GM23338 (cell line): Measurements from ENCODE around the gene CKB. TPM values are rescaled to one million over a fixed set of nuclear protein-coding genes. Genes with fewer than 3 reads are reported as not detected.

Source experiments
- ATAC-seq: fragments of 200-7000 bp; cut with Tn5 transposase; 3 replicates; pipeline ENCODE4 v1.9.1; 2020
- DNase-seq: peaks from one replicate; pipeline ENCODE4 v3.0.0-alpha.2; 2015; ENCODE audit warnings: low spot score
- H2AFZ ChIP-seq: fragments of 200-600 bp; sonication (generic); 2 replicates; pipeline ENCODE4 v1.8.0; 2016; ENCODE audit warnings: antibody characterized with exemption, mild to moderate bottlenecking, moderate library complexity
- H3F3A ChIP-seq: fragments of 200-600 bp; sonication (generic); replicated peaks from 2 replicates; pipeline ENCODE4 v1.8.0; 2017; ENCODE audit warnings: antibody characterized with exemption, mixed run types, low read depth
- H3K27ac ChIP-seq: fragments of 200-600 bp; sonication (generic); 2 replicates; pipeline ENCODE4 v1.6.1; 2016; ENCODE audit warnings: low read depth
- H3K27me3 ChIP-seq: fragments of 200-600 bp; sonication (generic); 2 replicates; pipeline ENCODE4 v1.8.0; 2016; ENCODE audit warnings: mild to moderate bottlenecking, mixed run types, moderate library complexity; ENCODE audit not compliant: insufficient read depth
- H3K36me3 ChIP-seq: fragments of 200-600 bp; sonication (generic); 2 replicates; pipeline ENCODE4 v1.8.0; 2016; ENCODE audit warnings: mild to moderate bottlenecking; ENCODE audit not compliant: insufficient read depth
- H3K4me1 ChIP-seq: fragments of 200-600 bp; sonication (generic); 2 replicates; pipeline ENCODE4 v1.8.0; 2016; ENCODE audit warnings: mild to moderate bottlenecking, moderate library complexity; ENCODE audit not compliant: insufficient read depth
- H3K4me2 ChIP-seq: fragments of 200-600 bp; sonication (generic); 2 replicates; pipeline ENCODE4 v1.7.1; 2017; ENCODE audit warnings: mixed run types
- H3K4me3 ChIP-seq: fragments of 200-600 bp; sonication (generic); 2 replicates; pipeline ENCODE4 v1.6.1; 2016; ENCODE audit warnings: mixed run types
- H3K79me2 ChIP-seq: fragments of 200-600 bp; sonication (generic); replicated peaks from 2 replicates; pipeline ENCODE4 v1.8.0; 2017; ENCODE audit warnings: mild to moderate bottlenecking; ENCODE audit not compliant: insufficient read depth
- H3K9me2 ChIP-seq: fragments of 200-600 bp; sonication (generic); 2 replicates; pipeline ENCODE4 v1.8.0; 2017; ENCODE audit not compliant: insufficient read depth
- H4K20me1 ChIP-seq: fragments of 200-600 bp; sonication (generic); replicated peaks from 2 replicates; pipeline ENCODE4 v1.8.0; 2017; ENCODE audit warnings: mild to moderate bottlenecking; ENCODE audit not compliant: insufficient read depth
- H3K27ac Mint-ChIP-seq: 2 replicates; pipeline ENCODE4 v1.8.0; 2020; ENCODE audit warnings: inconsistent platforms, mild to moderate bottlenecking, moderate library complexity, mixed read lengths
- H3K27me3 Mint-ChIP-seq: 3 replicates; pipeline ENCODE4 v1.8.0; 2022; ENCODE audit warnings: low read depth, mild to moderate bottlenecking, moderate library complexity, mixed read lengths, inconsistent platforms; ENCODE audit not compliant: insufficient read depth, poor library complexity
- H3K36me3 Mint-ChIP-seq: 3 replicates; pipeline ENCODE4 v1.8.0; 2021; ENCODE audit warnings: low read depth, mild to moderate bottlenecking, inconsistent platforms, moderate library complexity, mixed read lengths
- H3K4me1 Mint-ChIP-seq: 3 replicates; pipeline ENCODE4 v1.8.0; 2020; ENCODE audit warnings: mild to moderate bottlenecking, inconsistent platforms, mixed read lengths
- H3K4me3 Mint-ChIP-seq: 3 replicates; pipeline ENCODE4 v1.8.0; 2021; ENCODE audit warnings: moderate library complexity, mild to moderate bottlenecking, inconsistent platforms, mixed read lengths
- H3K9me3 Mint-ChIP-seq: 3 replicates; pipeline ENCODE4 v1.8.0; 2020; ENCODE audit warnings: moderate library complexity, mild to moderate bottlenecking, inconsistent platforms, mixed read lengths
- CREB1 ChIP-seq: fragments of 250-450 bp; sonication (Bioruptor Pico); IDR thresholded peaks from 2 replicates; pipeline ENCODE4 v1.5.0; 2020; ENCODE audit warnings: low read depth, mild to moderate bottlenecking, moderate library complexity
- CTCF ChIP-seq, 2 experiments: fragments of 200-600 bp in 1 of 2; sonication (generic) in 1 of 2; conservative IDR thresholded peaks; 2 replicates each; pipeline versions ENCODE4 v1.5.1 to v1.6.1; 2016 to 2017; ENCODE audit warnings: antibody characterized with exemption in 2 of 2, low read depth in 2 of 2, mild to moderate bottlenecking in 2 of 2, moderate library complexity in 1 of 2
- ETS1 ChIP-seq: IDR thresholded peaks from 2 replicates; pipeline ENCODE4 v1.6.1; 2016; ENCODE audit warnings: antibody characterized with exemption
- EZH2 ChIP-seq: fragments of 200-600 bp; sonication (generic); IDR thresholded peaks from one replicate; pipeline ENCODE4 v1.8.0; 2017; ENCODE audit warnings: antibody characterized with exemption, mild to moderate bottlenecking, low read depth; ENCODE audit not compliant: unreplicated experiment
- EZH2phosphoT487 ChIP-seq: fragments of 200-600 bp; sonication (generic); IDR thresholded peaks from one replicate; pipeline ENCODE4 v1.8.1; 2018; ENCODE audit warnings: antibody characterized with exemption; ENCODE audit not compliant: unreplicated experiment
- JUNB ChIP-seq: IDR thresholded peaks from one replicate; pipeline ENCODE4 v1.6.1; 2016; ENCODE audit warnings: antibody characterized with exemption; ENCODE audit not compliant: unreplicated experiment
- NANOG ChIP-seq: IDR thresholded peaks from 2 replicates; pipeline ENCODE4 v1.6.1; 2016; ENCODE audit warnings: antibody characterized with exemption, borderline replicate concordance
- POLR2AphosphoS5 ChIP-seq: IDR thresholded peaks from 2 replicates; pipeline ENCODE4 v1.6.1; 2016; ENCODE audit warnings: antibody characterized with exemption, low read depth
- REST ChIP-seq: IDR thresholded peaks from one replicate; pipeline ENCODE4 v1.6.1; 2018; ENCODE audit warnings: antibody characterized with exemption; ENCODE audit not compliant: unreplicated experiment
- STAT1 ChIP-seq: IDR thresholded peaks from one replicate; pipeline ENCODE4 v1.6.1; 2016; ENCODE audit warnings: antibody characterized with exemption; ENCODE audit not compliant: unreplicated experiment
- ZNF114 ChIP-seq: fragments of 250-450 bp; sonication (Bioruptor Pico); IDR thresholded peaks from 2 replicates; pipeline ENCODE4 v1.5.0; 2020; ENCODE audit warnings: mild to moderate bottlenecking, moderate library complexity
- ZNF331 ChIP-seq: fragments of 250-450 bp; sonication (Bioruptor Pico); IDR thresholded peaks from 2 replicates; pipeline ENCODE4 v1.5.0; 2020; ENCODE audit warnings: low read depth, mild to moderate bottlenecking, moderate library complexity
- ZNF462 ChIP-seq: fragments of 250-450 bp; sonication (Bioruptor Pico); IDR thresholded peaks from 2 replicates; pipeline ENCODE4 v1.5.0; 2020; ENCODE audit warnings: mild to moderate bottlenecking, moderate library complexity
- polyA plus RNA-seq: library from polyadenylated mRNA; unstranded; fragments of >200 nt; fragmentation: Nextera tagmentation; extraction: Ambion mirVana; gene quantifications from 2 replicates; pipeline ENCODE4 v1.2.1, GENCODE V29; 2016
- total RNA-seq: library from RNA; depleted of rRNA; stranded (reverse); fragments of >200 nt; shearing (Covaris generic); gene quantifications from 2 replicates; pipeline ENCODE4 v1.2.3, GENCODE V29; 2014

The CKB gene
- total and polyA plus RNA-seq, 2 experiments from 2014 or later = 604 to 852 TPM

- Mint-ChIP-seq H3K4me1 (peaks cover 5% of the 10 kb centered on the region; the same call in 1 of the 3 replicates), H3K36me3 (no peaks in the 10 kb centered on the region; the same call in 2 of the 3 replicates), H3K9me3 (no peaks in the 10 kb centered on the region), H3K4me3 (no peak overlapping the region; the same call in 2 of the 3 replicates), H3K27me3 (peaks cover 6% of the 10 kb centered on the region), H3K27ac (peak overlapping the region; percentile 80; the same call in 1 of the 2 replicates)
- Histone ChIP-seq H3K4me1 (no peaks in the 10 kb centered on the region), H3K27me3 (no peaks in the 10 kb centered on the region), H3K4me2 (no peak overlapping the region), H2AFZ (no peak overlapping the region), H3F3A (peaks cover 3% of the 10 kb centered on the region), H3K4me3 (no peak overlapping the region), H4K20me1 (0 out of 2 replicates have a peak, but pooled peaks cover 4% of the 10 kb centered on the region), H3K79me2 (peaks cover 6% of the 10 kb centered on the region; the same call in 1 of the 2 replicates), H3K36me3 (no peaks in the 10 kb centered on the region), H3K27ac (no peak overlapping the region), H3K9me2 (no peaks in the 10 kb centered on the region)
- TF ChIP-seq EZH2phosphoT487 = no peak
- no peak for TF ChIP-seq ZNF114
- no peak for TF ChIP-seq CTCF (conservative IDR thresholded peaks at IDR 0.05; ENCODE audit: low read depth in 2 of 2)
- no peak for TF ChIP-seq NANOG
- TF ChIP-seq CREB1 (CRISPR knock-in tag) = no peak
- no peak for TF ChIP-seq STAT1
- TF ChIP-seq REST = no peak
- no peak for TF ChIP-seq JUNB
- no peak for TF ChIP-seq ZNF462
- no peak for TF ChIP-seq ZNF331
- no peak for TF ChIP-seq EZH2
- TF ChIP-seq ETS1 = no peak
- TF ChIP-seq POLR2AphosphoS5 = no peak
- DNase-seq (no peak), ATAC-seq (no peak)
Observed at GRCh38 chr14:103552011-103552845, 29.6 kb upstream of the CKB start.
